HCT116 (cell line): ENCODE results near the gene CCDC117. TPM values are rescaled to one million over a fixed set of nuclear protein-coding genes. Genes with fewer than 3 reads are reported as not detected.

Source experiments
- ATAC-seq: fragments of 200-7000 bp; cut with Tn5 transposase; 2 replicates; pipeline ENCODE4 v1.9.1; 2020; ENCODE audit warnings: mild to moderate bottlenecking, moderate library complexity
- Bru-seq: library from RNA; stranded (reverse); fragments of 400-500 nt; gene quantifications from one replicate; lab custom pipeline; 2021; lab: Mats Ljungman, UMichigan
- BruChase-seq, 2 experiments: library from RNA; stranded (reverse); fragments of 400-500 nt; gene quantifications; one replicate each; lab custom pipeline; 2021; lab: Mats Ljungman, UMichigan
- BruUV-seq: library from RNA; stranded (reverse); fragments of 400-500 nt; replicated peaks from 2 replicates; lab custom pipeline; 2021; lab: Mats Ljungman, UMichigan
- CTCF ChIA-PET: fragments of 300-600 bp; sonication (Branson Sonifier 250); formaldehyde crosslinking; loops from one replicate; lab custom pipeline; 2021; ENCODE audit warnings: antibody characterized with exemption; lab: Charles Lee
- POLR2A ChIA-PET: fragments of 300-600, 350-600 bp; sonication (Branson Sonifier 250); formaldehyde crosslinking; loops from one replicate; lab custom pipeline; 2021; ENCODE audit warnings: antibody characterized with exemption; lab: Charles Lee
- RAD21 ChIA-PET, 2 experiments: fragments of 300-600 bp; sonication (Branson Sonifier 250); formaldehyde crosslinking; loops; one replicate each; lab custom pipeline; 2023; ENCODE audit warnings: low total read pairs in 2 of 2; ENCODE audit not compliant: uncharacterized antibody in 2 of 2, unreplicated experiment in 2 of 2, low non-redundant PET in 1 of 2; lab: Charles Lee
- DNase-seq: peaks from one replicate; pipeline ENCODE4 v3.0.0-alpha.2; 2010; ENCODE audit warnings: low read depth, low spot score
- H2AFZ ChIP-seq: fragments of 200-600 bp; shearing (Covaris generic), sonication (generic); 2 replicates; pipeline ENCODE4 v1.6.1; 2017; ENCODE audit warnings: low read depth, mixed run types, mixed read lengths, antibody characterized with exemption, low read length; ENCODE audit not compliant: poor library complexity, severe bottlenecking
- H3K27ac ChIP-seq: 2 replicates; pipeline ENCODE4 v1.5.1; 2012; ENCODE audit warnings: low read depth, low read length
- H3K27me3 ChIP-seq: fragments of 200-600 bp; sonication (generic); 2 replicates; pipeline ENCODE4 v1.6.1; 2016; ENCODE audit warnings: mixed run types, low read length, mixed read lengths; ENCODE audit not compliant: insufficient read depth
- H3K36me3 ChIP-seq, 2 experiments: fragments of 200-500 bp in 1 of 2; fragments of 200-600 bp in 1 of 2; sonication (Bioruptor generic) in 1 of 2; sonication (generic) in 1 of 2; 2 replicates each; pipeline versions ENCODE4 v1.5.1 to v1.6.1; 2014 to 2016; ENCODE audit warnings: low read length in 2 of 2, inconsistent platforms in 1 of 2, mixed read lengths in 1 of 2, mixed run types in 1 of 2; ENCODE audit not compliant: insufficient read depth in 2 of 2, control insufficient read depth in 1 of 2
- H3K4me1 ChIP-seq, 2 experiments: fragments of 200-600 bp in 1 of 2; sonication (generic) in 1 of 2; 2 replicates each; pipeline versions ENCODE4 v1.5.1 to v1.6.1; 2012 to 2017; ENCODE audit warnings: low read length in 2 of 2, inconsistent platforms in 1 of 2, mild to moderate bottlenecking in 1 of 2, mixed read lengths in 1 of 2, mixed run types in 1 of 2, moderate library complexity in 1 of 2; ENCODE audit not compliant: insufficient read depth in 2 of 2, control insufficient read depth in 1 of 2
- H3K4me2 ChIP-seq: fragments of 200-600 bp; sonication (generic); 2 replicates; pipeline ENCODE4 v1.6.1; 2017; ENCODE audit warnings: mixed run types, low read length, mixed read lengths
- H3K4me3 ChIP-seq, 2 experiments: fragments of 200-600 bp in 1 of 2; sonication (generic) in 1 of 2; replicated peaks in 1 of 2; 2 replicates each; pipeline ENCODE4 v1.5.1; 2011 to 2016; ENCODE audit warnings: low read length in 2 of 2, control low read depth in 1 of 2, low read depth in 1 of 2, mild to moderate bottlenecking in 1 of 2, mixed read lengths in 1 of 2, mixed run types in 1 of 2
- H3K79me2 ChIP-seq: fragments of 200-600 bp; sonication (generic); 2 replicates; pipeline ENCODE4 v1.6.1; 2017; ENCODE audit warnings: mild to moderate bottlenecking, mixed run types, low read length, moderate library complexity, mixed read lengths; ENCODE audit not compliant: insufficient read depth
- H3K9ac ChIP-seq: fragments of 200-600 bp; sonication (generic); 2 replicates; pipeline ENCODE4 v1.6.1; 2016; ENCODE audit warnings: low read length, mixed read lengths
- H3K9me2 ChIP-seq: fragments of 200-600 bp; sonication (generic), shearing (Covaris generic); 2 replicates; pipeline ENCODE4 v1.6.1; 2017; ENCODE audit warnings: mixed run types, mild to moderate bottlenecking, moderate library complexity; ENCODE audit not compliant: insufficient read depth
- H3K9me3 ChIP-seq, 2 experiments: fragments of 200-500 bp in 1 of 2; fragments of 200-600 bp in 1 of 2; sonication (Bioruptor generic) in 1 of 2; sonication (generic) in 1 of 2; 2 replicates each; pipeline ENCODE4 v1.6.1; 2014 to 2017; ENCODE audit warnings: low read length in 2 of 2, mixed read lengths in 2 of 2, inconsistent platforms in 1 of 2, low read depth in 1 of 2, mild to moderate bottlenecking in 1 of 2, mixed run types in 1 of 2, moderate library complexity in 1 of 2; ENCODE audit not compliant: control insufficient read depth in 1 of 2, insufficient read depth in 1 of 2
- H4K20me1 ChIP-seq: fragments of 200-600 bp; sonication (generic), shearing (Covaris generic); 2 replicates; pipeline ENCODE4 v1.6.1; 2017; ENCODE audit warnings: mixed run types, mild to moderate bottlenecking, moderate library complexity; ENCODE audit not compliant: insufficient read depth
- ATF3 ChIP-seq: IDR thresholded peaks from 2 replicates; pipeline ENCODE4 v1.6.1; 2012
- CBX3 ChIP-seq: IDR thresholded peaks from 2 replicates; pipeline ENCODE4 v1.6.1; 2012; ENCODE audit warnings: low read depth
- CEBPB ChIP-seq: IDR thresholded peaks from 2 replicates; pipeline ENCODE4 v1.6.1; 2012; ENCODE audit warnings: low read depth
- CTCF ChIP-seq, 3 experiments: fragments of 200-600 bp in 1 of 3; sonication (generic) in 1 of 3; IDR thresholded peaks in 2 of 3; conservative IDR thresholded peaks in 1 of 3; 2 replicates each; pipeline ENCODE4 v1.5.1; 2012 to 2017; ENCODE audit warnings: low read depth in 2 of 3, low read length in 2 of 3, antibody characterized with exemption in 1 of 3, borderline replicate concordance in 1 of 3, control low read depth in 1 of 3, mild to moderate bottlenecking in 1 of 3, mixed read lengths in 1 of 3, mixed run types in 1 of 3, moderate library complexity in 1 of 3; ENCODE audit not compliant: insufficient read depth in 1 of 3
- EGR1 ChIP-seq: IDR thresholded peaks from 2 replicates; pipeline ENCODE4 v1.6.1; 2012; ENCODE audit warnings: low read depth
- ELF1 ChIP-seq: IDR thresholded peaks from 2 replicates; pipeline ENCODE4 v1.6.1; 2012; ENCODE audit warnings: low read depth, borderline replicate concordance
- EZH2 ChIP-seq: fragments of 200-600 bp; sonication (generic); IDR thresholded peaks from 2 replicates; pipeline ENCODE4 v1.6.1; 2017; ENCODE audit warnings: antibody characterized with exemption, mixed run types
- EZH2phosphoT487 ChIP-seq: fragments of 200-600 bp; IDR thresholded peaks from 2 replicates; pipeline ENCODE4 v1.6.1; 2018; ENCODE audit warnings: antibody characterized with exemption, borderline replicate concordance
- FOSL1 ChIP-seq: IDR thresholded peaks from 2 replicates; pipeline ENCODE4 v1.6.1; 2012; ENCODE audit warnings: low read depth
- MAX ChIP-seq: IDR thresholded peaks from 2 replicates; pipeline ENCODE4 v1.6.1; 2012
- POLR2AphosphoS5 ChIP-seq: IDR thresholded peaks from 2 replicates; pipeline ENCODE4 v1.6.1; 2011; ENCODE audit warnings: mild to moderate bottlenecking, low read depth, low read length, moderate library complexity
- REST ChIP-seq: IDR thresholded peaks from 2 replicates; pipeline ENCODE4 v1.6.1; 2012; ENCODE audit warnings: low read depth
- SIN3A ChIP-seq: IDR thresholded peaks from 2 replicates; pipeline ENCODE4 v1.6.1; 2012; ENCODE audit warnings: low read depth
- SP1 ChIP-seq: IDR thresholded peaks from 2 replicates; pipeline ENCODE4 v1.6.1; 2012; ENCODE audit warnings: low read depth
- YY1 ChIP-seq: IDR thresholded peaks from 2 replicates; pipeline ENCODE4 v1.6.1; 2011; ENCODE audit warnings: low read length, low read depth, moderate library complexity, mild to moderate bottlenecking; ENCODE audit not compliant: insufficient replicate concordance; ENCODE audit errors: extremely low read depth
- ZFX ChIP-seq: fragments of 450-650 bp; IDR thresholded peaks from 2 replicates; pipeline ENCODE4 v1.6.1; 2017
- intact Hi-C: fragments of 100-400 bp; cut with micrococcal nuclease; formaldehyde crosslinking; loops from 2 replicates; pipeline ENCODE4 v1.10.0; 2022
- long read RNA-seq: library from polyadenylated mRNA; unstranded; transcript quantifications from one replicate; pipeline ENCODE4 v2.0.0, GENCODE V29; 2021; ENCODE audit not compliant: unreplicated experiment
- polyA plus RNA-seq: library from polyadenylated mRNA; unstranded; fragments of >200 nt; gene quantifications from 2 replicates; pipeline ENCODE4 v1.2.1, GENCODE V29; 2012; ENCODE audit warnings: missing spikeins
- total RNA-seq: library from RNA; stranded (reverse); gene quantifications from one replicate; pipeline ENCODE4 v1.2.1, GENCODE V29; 2021; ENCODE audit not compliant: unreplicated experiment

The CCDC117 gene
- 22.1 TPM for total RNA-seq
- 4.9 and 7.7 TPM in 2 replicates for polyA plus RNA-seq
- percentile 73 among the genes with signal in this experiment for Bru-seq, nascent RNA
- BruChase-seq, experiment 1, labeled RNA remaining after a 6-hour chase, result percentile 70 among the genes with signal in this experiment
- BruChase-seq, experiment 2, labeled RNA remaining after a 2-hour chase, result percentile 90 among the genes with signal in this experiment
- long read RNA-seq, transcript CCDC117-201 (5 exons, 3,985 nt), result major isoform, 53 of 81 reads
- long read RNA-seq, partial matches to known transcripts, result 5 of 81 reads
- long read RNA-seq, other reads (novel, unspliced or antisense), result 19 of 81 reads

GRCh38 chr22:28772633-28773460 is at the start of gene CCDC117:
Gene CCDC117 (plus strand): TSS chr22:28772695. CDS start chr22:28772850, 155 bp downstream.
- CTCF ChIA-PET, result interaction anchor here (0.7 to 1.0 kb wide), 2 partner anchors 15 to 268 kb away, joined by 3 to 4 read pairs; no protein-coding TSS in a partner anchor
- H3K27me3 ChIP-seq, result no peaks in the 10 kb centered on the region
- no peaks in the 10 kb centered on the region for H4K20me1 ChIP-seq
- no TSS peak for BruUV-seq
- H3K9me2 ChIP-seq, result no peaks in the 10 kb centered on the region
- H3K4me3 ChIP-seq, result peak within 1 kb of the TSS; percentile 80 to 85
- H3K27ac ChIP-seq, result peak within 1 kb of the TSS; percentile 97
- H3K4me1 ChIP-seq, result peaks cover 0 to 12% of the 10 kb centered on the region in 2 experiments; a peak in 3 of 4 replicates
- H3K36me3 ChIP-seq, result peaks cover 5 to 7% of the 10 kb centered on the region in 2 experiments; a peak in 2 of 4 replicates
- H3K9ac ChIP-seq, result peak within 1 kb of the TSS; percentile 73
- RAD21 ChIA-PET, result no interaction called here
- H3K4me2 ChIP-seq, result peak within 1 kb of the TSS; percentile 78
- intact Hi-C loops, result no loop called here
- H3K9me3 ChIP-seq, result peaks cover 0 to 3% of the 10 kb centered on the region in 2 experiments; a peak in 1 of 4 replicates
- DNase-seq (peak; percentile 89), ATAC-seq (peak; percentile 91)
- POLR2A ChIA-PET, result no interaction called here
- H3K79me2 ChIP-seq, result peaks cover 49% of the 10 kb centered on the region
- H2AFZ ChIP-seq, result no peak within 1 kb of the TSS
- TF ChIP-seq ELF1 (peak; percentile 87; the same call in 1 of the 2 replicates), CBX3 (no peak), CTCF (IDR thresholded peaks at IDR 0.05 in 2 of 3, conservative IDR thresholded peaks at IDR 0.05 in 1 of 3; ENCODE audit: borderline replicate concordance in 1 of 3, insufficient read depth in 1 of 3, low read depth in 2 of 3, low read length in 2 of 3) (0 out of 6 replicates have a peak, but pooled peaks of 1 of the 3 experiments have one; percentile 7), FOSL1 (no peak), ZFX (peak; percentile 97), EZH2 (no peak), EGR1 (no peak), SIN3A (no peak), EZH2phosphoT487 (no peak), YY1 (no peak), CEBPB (no peak), SP1 (no peak), REST (no peak), MAX (peak; percentile 67; the same call in 1 of the 2 replicates), ATF3 (no peak), POLR2AphosphoS5 (peak; percentile 80)
